Measurements from ENCODE around the gene HMGB4.

The HMGB4 gene

GRCh38 chr1:33902486-33903209 is 38.8 kb downstream of the HMGB4 start:
- no peak for DNase-seq

DNA sequence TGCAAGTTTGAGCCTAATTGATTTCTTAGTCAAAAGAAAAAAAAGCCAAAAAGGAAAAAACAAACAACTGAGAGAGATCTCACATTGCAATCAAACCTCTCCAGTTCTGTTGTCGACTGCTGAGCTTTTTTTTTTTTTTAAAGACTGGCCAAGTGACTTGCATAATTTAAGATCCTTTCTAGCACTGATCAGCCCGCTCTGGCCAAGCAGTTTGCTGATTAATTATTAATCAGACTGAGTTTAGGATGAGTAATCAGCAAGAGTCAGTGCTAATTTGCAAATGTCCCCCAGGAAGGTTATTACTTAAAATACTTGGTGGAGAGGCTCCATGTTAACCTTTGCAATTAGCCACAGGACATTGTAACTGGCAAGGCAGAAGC is 39.3 kb downstream of the HMGB4 start:
- DNase-seq = no peak

- no peak for DNase-seq
Measured at GRCh38 chr1:33905241-33905640, 41.4 kb downstream of the HMGB4 start.

- DNase-seq = no peak
Measured at GRCh38 chr1:33906156-33906555, 42.3 kb downstream of the HMGB4 start.

- DNase-seq = no peak
Measured at GRCh38 chr1:33908324-33908956, 44.6 kb downstream of the HMGB4 start.
